Neural cell (in vitro differentiated cells): Measurements from ENCODE around the gene OR52H1. TPM values are rescaled to one million over a fixed set of nuclear protein-coding genes. Genes with fewer than 3 reads are reported as not detected.

Experiments used
- H2AFZ ChIP-seq: fragments of 200-600, 300-800 bp; sonication (generic), shearing (Covaris generic); 2 replicates; pipeline ENCODE4 v1.6.0; 2014; ENCODE audit warnings: low read depth, mild to moderate bottlenecking, antibody characterized with exemption, low read length, moderate library complexity
- H3F3A ChIP-seq: fragments of 200-600 bp; shearing (Covaris generic); 2 replicates; pipeline ENCODE4 v1.6.1; 2016; ENCODE audit warnings: mild to moderate bottlenecking, moderate library complexity, mixed read lengths, antibody characterized with exemption, low read length; ENCODE audit not compliant: insufficient read depth, poor library complexity, severe bottlenecking
- H3K27ac ChIP-seq: fragments of 200-600, 300-800 bp; sonication (generic), shearing (Covaris generic); 2 replicates; pipeline ENCODE4 v1.5.1; 2014; ENCODE audit warnings: mild to moderate bottlenecking, low read length, moderate library complexity
- H3K27me3 ChIP-seq: fragments of 300-800, 200-600 bp; sonication (generic), shearing (Covaris generic); 2 replicates; pipeline ENCODE4 v1.6.0; 2014; ENCODE audit warnings: mild to moderate bottlenecking, low read depth, low read length, moderate library complexity; ENCODE audit not compliant: insufficient read depth
- H3K36me3 ChIP-seq: fragments of 300-800, 200-600 bp; sonication (generic), shearing (Covaris generic); 2 replicates; pipeline ENCODE4 v1.5.1; 2014; ENCODE audit warnings: mild to moderate bottlenecking, antibody characterized with exemption, low read length, moderate library complexity; ENCODE audit not compliant: insufficient read depth
- H3K4me2 ChIP-seq: fragments of 300-800, 200-600 bp; sonication (generic), shearing (Covaris generic); 2 replicates; pipeline ENCODE4 v1.6.0; 2014; ENCODE audit warnings: mild to moderate bottlenecking, low read length
- H3K4me3 ChIP-seq: fragments of 300-800, 200-600 bp; sonication (generic), shearing (Covaris generic); 2 replicates; pipeline ENCODE4 v1.5.1; 2014; ENCODE audit warnings: mild to moderate bottlenecking, low read length, moderate library complexity
- H3K79me2 ChIP-seq: fragments of 200-600 bp; shearing (Covaris generic); replicated peaks from 2 replicates; pipeline ENCODE4 v1.6.0; 2014; ENCODE audit warnings: mild to moderate bottlenecking, low read length, moderate library complexity; ENCODE audit not compliant: insufficient read depth
- H3K9ac ChIP-seq: fragments of 300-800, 200-600 bp; sonication (generic), shearing (Covaris generic); 2 replicates; pipeline ENCODE4 v1.6.1; 2016; ENCODE audit warnings: mild to moderate bottlenecking, low read length, mixed read lengths
- H3K9me2 ChIP-seq: fragments of 200-600 bp; shearing (Covaris generic); 2 replicates; pipeline ENCODE4 v1.6.1; 2016; ENCODE audit warnings: mild to moderate bottlenecking, low read length, mixed read lengths; ENCODE audit not compliant: insufficient read depth
- H3K9me3 ChIP-seq: fragments of 200-600, 300-800 bp; sonication (generic), shearing (Covaris generic); 2 replicates; pipeline ENCODE4 v1.6.1; 2016; ENCODE audit warnings: mild to moderate bottlenecking, mixed run types, low read length, moderate library complexity, mixed read lengths
- H4K20me1 ChIP-seq: fragments of 200-600 bp; shearing (Covaris generic); 2 replicates; pipeline ENCODE4 v1.6.1; 2016; ENCODE audit warnings: mild to moderate bottlenecking, mixed run types; ENCODE audit not compliant: insufficient read depth
- EP300 ChIP-seq: fragments of 450-650 bp; conservative IDR thresholded peaks from 2 replicates; pipeline ENCODE4 v1.6.1; 2014; ENCODE audit warnings: antibody characterized with exemption, mild to moderate bottlenecking, moderate library complexity; ENCODE audit not compliant: poor library complexity, severe bottlenecking
- EZH2 ChIP-seq: fragments of 200-600, 300-800 bp; shearing (Covaris generic), sonication (generic); IDR thresholded peaks from 2 replicates; pipeline ENCODE4 v1.6.1; 2014; ENCODE audit warnings: antibody characterized with exemption, low read length, borderline replicate concordance, mild to moderate bottlenecking; ENCODE audit not compliant: insufficient read depth, poor library complexity, severe bottlenecking
- MXI1 ChIP-seq: fragments of 450-650 bp; conservative IDR thresholded peaks from 2 replicates; pipeline ENCODE4 v1.6.1; 2014; ENCODE audit warnings: antibody characterized with exemption, mild to moderate bottlenecking; ENCODE audit not compliant: poor library complexity, severe bottlenecking
- POLR2AphosphoS5 ChIP-seq: IDR thresholded peaks from 2 replicates; pipeline ENCODE4 v1.6.1; 2012
- RAD21 ChIP-seq: fragments of 450-650 bp; conservative IDR thresholded peaks from 2 replicates; pipeline ENCODE4 v1.6.1; 2014; ENCODE audit warnings: antibody characterized with exemption, mild to moderate bottlenecking, moderate library complexity
- SMC3 ChIP-seq: fragments of 450-650 bp; conservative IDR thresholded peaks from 2 replicates; pipeline ENCODE4 v1.6.1; 2014; ENCODE audit warnings: antibody characterized with exemption, mild to moderate bottlenecking, moderate library complexity; ENCODE audit not compliant: poor library complexity
- TAF1 ChIP-seq: IDR thresholded peaks from 2 replicates; pipeline ENCODE4 v1.6.1; 2012; ENCODE audit warnings: low read depth
- polyA plus RNA-seq: library from polyadenylated mRNA; depleted of rRNA; stranded (reverse); fragments of >200 nt; gene quantifications from 2 replicates; pipeline ENCODE4 v1.2.3, GENCODE V29; 2014
- TF ChIP-seq, protein P1 (sequence below): IDR thresholded peaks from 2 replicates; pipeline ENCODE4 v1.6.1; 2012; ENCODE audit warnings: borderline replicate concordance
- TF ChIP-seq, protein P2 (sequence below): fragments of 450-650 bp; IDR thresholded peaks from 2 replicates; pipeline ENCODE4 v1.5.1; 2014; ENCODE audit warnings: antibody characterized with exemption, mild to moderate bottlenecking, moderate library complexity; ENCODE audit not compliant: poor library complexity, severe bottlenecking

OR52H1 gene
- polyA plus RNA-seq, 1 donor from 2014 or later, result not detected

DNA sequence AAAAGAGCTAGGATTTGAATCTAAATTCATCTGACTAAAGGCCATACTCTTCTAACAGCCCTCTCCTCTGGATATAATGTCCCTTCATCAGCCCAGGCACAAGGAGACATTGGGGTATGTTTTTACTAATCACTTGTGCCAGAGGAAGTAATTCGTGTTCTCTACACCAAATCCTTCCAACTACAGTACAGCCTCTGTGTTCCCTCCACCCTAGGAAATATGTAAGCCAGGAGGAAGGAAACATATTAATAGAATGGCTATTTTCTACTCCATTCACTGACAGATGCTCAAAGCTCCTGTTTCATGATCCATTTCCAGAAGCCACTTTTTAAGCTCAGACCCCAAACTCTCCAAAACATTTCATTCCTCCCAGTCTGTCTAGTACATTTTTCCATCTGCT, 19.8 kb downstream of the OR52H1 start:
- Histone ChIP-seq H2AFZ (no peak overlapping the region), H3F3A (no peaks in the 10 kb centered on the region), H3K9ac (no peak overlapping the region), H3K79me2 (no peaks in the 10 kb centered on the region), H3K4me2 (no peak overlapping the region), H3K36me3 (no peaks in the 10 kb centered on the region), H3K27me3 (no peaks in the 10 kb centered on the region), H4K20me1 (no peaks in the 10 kb centered on the region), H3K9me3 (no peaks in the 10 kb centered on the region), H3K9me2 (no peaks in the 10 kb centered on the region), H3K27ac (no peak overlapping the region), H3K4me3 (no peak overlapping the region)
- TF ChIP-seq EZH2, result no peak
- no peak for TF ChIP-seq TAF1
- TF ChIP-seq RAD21, result no peak
- TF ChIP-seq EP300, result no peak
- TF ChIP-seq, protein P1, sequence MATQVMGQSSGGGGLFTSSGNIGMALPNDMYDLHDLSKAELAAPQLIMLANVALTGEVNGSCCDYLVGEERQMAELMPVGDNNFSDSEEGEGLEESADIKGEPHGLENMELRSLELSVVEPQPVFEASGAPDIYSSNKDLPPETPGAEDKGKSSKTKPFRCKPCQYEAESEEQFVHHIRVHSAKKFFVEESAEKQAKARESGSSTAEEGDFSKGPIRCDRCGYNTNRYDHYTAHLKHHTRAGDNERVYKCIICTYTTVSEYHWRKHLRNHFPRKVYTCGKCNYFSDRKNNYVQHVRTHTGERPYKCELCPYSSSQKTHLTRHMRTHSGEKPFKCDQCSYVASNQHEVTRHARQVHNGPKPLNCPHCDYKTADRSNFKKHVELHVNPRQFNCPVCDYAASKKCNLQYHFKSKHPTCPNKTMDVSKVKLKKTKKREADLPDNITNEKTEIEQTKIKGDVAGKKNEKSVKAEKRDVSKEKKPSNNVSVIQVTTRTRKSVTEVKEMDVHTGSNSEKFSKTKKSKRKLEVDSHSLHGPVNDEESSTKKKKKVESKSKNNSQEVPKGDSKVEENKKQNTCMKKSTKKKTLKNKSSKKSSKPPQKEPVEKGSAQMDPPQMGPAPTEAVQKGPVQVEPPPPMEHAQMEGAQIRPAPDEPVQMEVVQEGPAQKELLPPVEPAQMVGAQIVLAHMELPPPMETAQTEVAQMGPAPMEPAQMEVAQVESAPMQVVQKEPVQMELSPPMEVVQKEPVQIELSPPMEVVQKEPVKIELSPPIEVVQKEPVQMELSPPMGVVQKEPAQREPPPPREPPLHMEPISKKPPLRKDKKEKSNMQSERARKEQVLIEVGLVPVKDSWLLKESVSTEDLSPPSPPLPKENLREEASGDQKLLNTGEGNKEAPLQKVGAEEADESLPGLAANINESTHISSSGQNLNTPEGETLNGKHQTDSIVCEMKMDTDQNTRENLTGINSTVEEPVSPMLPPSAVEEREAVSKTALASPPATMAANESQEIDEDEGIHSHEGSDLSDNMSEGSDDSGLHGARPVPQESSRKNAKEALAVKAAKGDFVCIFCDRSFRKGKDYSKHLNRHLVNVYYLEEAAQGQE, result no peak
- no peak for TF ChIP-seq SMC3
- TF ChIP-seq MXI1, result no peak
- no peak for TF ChIP-seq POLR2AphosphoS5

DNA sequence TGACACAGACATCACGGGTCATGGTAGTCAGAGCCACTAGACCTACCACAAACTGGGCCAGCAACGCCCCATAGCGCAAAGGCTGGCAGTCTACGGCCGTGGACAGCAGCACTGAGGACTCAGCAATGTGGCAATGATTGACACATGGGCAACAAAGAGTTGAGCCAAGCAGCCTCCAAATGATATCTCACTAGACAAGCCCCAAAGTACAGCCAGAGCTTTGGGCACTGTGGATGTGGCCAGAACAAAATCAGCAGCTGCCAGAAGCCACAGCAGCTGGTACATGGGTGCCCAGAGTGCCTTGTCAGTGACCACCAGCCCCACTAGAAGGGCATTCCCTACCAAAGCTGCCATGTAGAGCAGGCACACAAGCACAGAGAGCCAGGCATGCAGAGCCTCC, 20.6 kb downstream of the OR52H1 start:
- H4K20me1 ChIP-seq, result no peaks in the 10 kb centered on the region
- no peaks in the 10 kb centered on the region for H3K9me3 ChIP-seq
- no peaks in the 10 kb centered on the region for H3K9me2 ChIP-seq
- no peak overlapping the region for H3K9ac ChIP-seq
- no peaks in the 10 kb centered on the region for H3F3A ChIP-seq
- no peaks in the 10 kb centered on the region for H3K27me3 ChIP-seq
- no peaks in the 10 kb centered on the region for H3K79me2 ChIP-seq
- no peak overlapping the region for H3K4me3 ChIP-seq
- no peak overlapping the region for H2AFZ ChIP-seq
- TF ChIP-seq TAF1 (no peak), SMC3 (no peak), RAD21 (no peak), POLR2AphosphoS5 (no peak), EP300 (no peak), EZH2 (no peak), MXI1 (no peak)
- TF ChIP-seq, protein P1, result no peak
- TF ChIP-seq, protein P2, sequence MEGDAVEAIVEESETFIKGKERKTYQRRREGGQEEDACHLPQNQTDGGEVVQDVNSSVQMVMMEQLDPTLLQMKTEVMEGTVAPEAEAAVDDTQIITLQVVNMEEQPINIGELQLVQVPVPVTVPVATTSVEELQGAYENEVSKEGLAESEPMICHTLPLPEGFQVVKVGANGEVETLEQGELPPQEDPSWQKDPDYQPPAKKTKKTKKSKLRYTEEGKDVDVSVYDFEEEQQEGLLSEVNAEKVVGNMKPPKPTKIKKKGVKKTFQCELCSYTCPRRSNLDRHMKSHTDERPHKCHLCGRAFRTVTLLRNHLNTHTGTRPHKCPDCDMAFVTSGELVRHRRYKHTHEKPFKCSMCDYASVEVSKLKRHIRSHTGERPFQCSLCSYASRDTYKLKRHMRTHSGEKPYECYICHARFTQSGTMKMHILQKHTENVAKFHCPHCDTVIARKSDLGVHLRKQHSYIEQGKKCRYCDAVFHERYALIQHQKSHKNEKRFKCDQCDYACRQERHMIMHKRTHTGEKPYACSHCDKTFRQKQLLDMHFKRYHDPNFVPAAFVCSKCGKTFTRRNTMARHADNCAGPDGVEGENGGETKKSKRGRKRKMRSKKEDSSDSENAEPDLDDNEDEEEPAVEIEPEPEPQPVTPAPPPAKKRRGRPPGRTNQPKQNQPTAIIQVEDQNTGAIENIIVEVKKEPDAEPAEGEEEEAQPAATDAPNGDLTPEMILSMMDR, result no peak
- H3K36me3 ChIP-seq, result no peaks in the 10 kb centered on the region
- H3K27ac ChIP-seq, result no peak overlapping the region
- H3K4me2 ChIP-seq, result no peak overlapping the region
